ENCODE results near the gene ZBTB20. TPM values are rescaled to one million over a fixed set of nuclear protein-coding genes. Genes with fewer than 3 reads are reported as not detected.

ZBTB20 gene
- total RNA-seq, 6 experiments from 2014 or later: 36.7 to 59.4 (median 46.7) TPM

GRCh38 chr3:114872050-114872449 is 275.0 kb downstream of the ZBTB20 start:
- intact Hi-C loops (cut with DNase I): no loop called here
- H3K36me3 ChIP-seq: no peaks in the 10 kb centered on the region
- TF ChIP-seq POLR2A (IDR thresholded peaks at IDR 0.05): no peak
- TF ChIP-seq, protein P1, sequence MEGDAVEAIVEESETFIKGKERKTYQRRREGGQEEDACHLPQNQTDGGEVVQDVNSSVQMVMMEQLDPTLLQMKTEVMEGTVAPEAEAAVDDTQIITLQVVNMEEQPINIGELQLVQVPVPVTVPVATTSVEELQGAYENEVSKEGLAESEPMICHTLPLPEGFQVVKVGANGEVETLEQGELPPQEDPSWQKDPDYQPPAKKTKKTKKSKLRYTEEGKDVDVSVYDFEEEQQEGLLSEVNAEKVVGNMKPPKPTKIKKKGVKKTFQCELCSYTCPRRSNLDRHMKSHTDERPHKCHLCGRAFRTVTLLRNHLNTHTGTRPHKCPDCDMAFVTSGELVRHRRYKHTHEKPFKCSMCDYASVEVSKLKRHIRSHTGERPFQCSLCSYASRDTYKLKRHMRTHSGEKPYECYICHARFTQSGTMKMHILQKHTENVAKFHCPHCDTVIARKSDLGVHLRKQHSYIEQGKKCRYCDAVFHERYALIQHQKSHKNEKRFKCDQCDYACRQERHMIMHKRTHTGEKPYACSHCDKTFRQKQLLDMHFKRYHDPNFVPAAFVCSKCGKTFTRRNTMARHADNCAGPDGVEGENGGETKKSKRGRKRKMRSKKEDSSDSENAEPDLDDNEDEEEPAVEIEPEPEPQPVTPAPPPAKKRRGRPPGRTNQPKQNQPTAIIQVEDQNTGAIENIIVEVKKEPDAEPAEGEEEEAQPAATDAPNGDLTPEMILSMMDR (IDR thresholded peaks at IDR 0.05): no peak
- H3K4me3 ChIP-seq: peak overlapping the region in 2 of 3 donors; percentile 4 to 35
- 28% methylated on average over 1 of the region's 1 CpG for WGBS (ENCODE audit: insufficient coverage, low coverage, low lambda C conversion rate, missing lambda C conversion rate)
- peaks cover 0 to 39% (median 7%) of the 10 kb centered on the region in 4 donors for H3K4me1 ChIP-seq
- H3K27me3 ChIP-seq: no peaks in the 10 kb centered on the region
- peak; percentile 49 to 66 (median 52) for ATAC-seq
- no peak for DNase-seq
- H3K27ac ChIP-seq: peak overlapping the region; percentile 63 to 84 (median 84)
- no peaks in the 10 kb centered on the region for H3K9me3 ChIP-seq

DNA sequence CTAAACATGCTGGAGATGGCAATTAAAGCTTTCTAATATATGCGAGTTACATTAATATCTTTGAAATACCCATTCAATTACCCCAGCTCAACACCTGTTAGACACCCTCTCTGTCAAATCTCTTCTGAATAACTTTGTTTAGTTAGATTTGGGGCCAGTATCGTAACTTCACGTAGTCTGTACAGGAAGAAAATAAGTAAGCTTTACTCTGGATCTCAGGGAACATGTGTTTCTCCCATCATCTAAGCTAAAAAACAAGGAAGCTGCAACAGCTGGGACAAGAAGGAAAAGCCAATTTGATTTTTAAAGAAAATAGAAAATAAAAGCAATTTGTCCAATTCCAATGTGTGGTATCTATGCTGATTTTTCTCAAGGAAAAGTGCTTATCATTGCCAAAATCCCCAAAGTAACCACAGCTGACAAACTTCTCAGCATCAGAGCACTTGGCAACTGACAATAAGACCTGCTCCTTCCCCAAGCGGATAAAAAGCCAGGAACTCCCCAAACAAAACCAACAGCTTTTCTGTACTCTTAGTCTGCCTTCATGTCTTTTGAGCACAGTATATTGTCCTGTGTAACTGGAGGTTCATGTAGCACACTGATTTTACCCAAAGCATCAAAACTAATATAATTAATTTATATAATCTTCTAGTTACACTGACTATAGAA is 279.1 kb downstream of the ZBTB20 start:
- peaks cover 0 to 26% (median 5%) of the 10 kb centered on the region in 4 donors for H3K4me1 ChIP-seq
- DNase-seq (no peak), ATAC-seq (no peak)
- H3K27me3 ChIP-seq: no peaks in the 10 kb centered on the region
- WGBS (ENCODE audit: insufficient coverage, low coverage, low lambda C conversion rate, missing lambda C conversion rate): 96% methylated on average over 4 of the region's 4 CpGs
- H3K27ac ChIP-seq: no peak overlapping the region
- H3K4me3 ChIP-seq: no peak overlapping the region
- no peaks in the 10 kb centered on the region for H3K9me3 ChIP-seq
- TF ChIP-seq, protein P1 (IDR thresholded peaks at IDR 0.05): no peak
- no peak for TF ChIP-seq POLR2A (IDR thresholded peaks at IDR 0.05)
- intact Hi-C loops (cut with DNase I): no loop called here
- H3K36me3 ChIP-seq: no peaks in the 10 kb centered on the region

DNA sequence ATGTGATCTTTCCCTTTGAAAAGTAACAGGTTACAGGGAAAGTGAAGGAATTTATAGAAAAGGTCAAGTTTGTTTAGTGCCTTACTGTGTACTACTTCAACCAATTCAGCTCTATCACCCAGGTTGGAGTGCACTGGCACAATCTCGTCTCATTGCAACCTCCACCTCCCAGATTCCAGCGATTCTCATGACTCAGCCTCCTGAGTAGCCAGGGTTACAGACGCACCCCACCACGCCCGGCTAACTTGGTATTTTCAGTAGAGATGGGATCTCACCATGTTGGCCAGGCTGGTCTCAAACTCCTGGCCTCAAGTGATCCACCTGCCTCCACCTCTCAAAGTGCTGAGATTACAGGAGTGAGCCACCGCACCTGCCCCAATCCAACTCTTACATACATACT is 279.7 kb downstream of the ZBTB20 start:
- 87% methylated on average over 6 of the region's 6 CpGs for WGBS (ENCODE audit: insufficient coverage, low coverage, low lambda C conversion rate, missing lambda C conversion rate)
- Histone ChIP-seq H3K4me1 (peaks cover 0 to 22% (median 6%) of the 10 kb centered on the region in 4 donors), H3K36me3 (no peaks in the 10 kb centered on the region), H3K4me3 (no peak overlapping the region), H3K9me3 (no peaks in the 10 kb centered on the region), H3K27me3 (no peaks in the 10 kb centered on the region), H3K27ac (no peak overlapping the region)
- TF ChIP-seq POLR2A (IDR thresholded peaks at IDR 0.05): no peak
- ATAC-seq (no peak), DNase-seq (no peak)
- intact Hi-C loops (cut with DNase I): no loop called here

- Histone ChIP-seq H3K27me3 (no peaks in the 10 kb centered on the region), H3K36me3 (no peaks in the 10 kb centered on the region), H3K4me1 (peaks cover 0 to 14% (median 6%) of the 10 kb centered on the region in 4 donors), H3K9me3 (no peaks in the 10 kb centered on the region), H3K4me3 (no peak overlapping the region), H3K27ac (no peak overlapping the region)
- DNase-seq (no peak), ATAC-seq (no peak)
- no peak for TF ChIP-seq POLR2A (IDR thresholded peaks at IDR 0.05)
- TF ChIP-seq, protein P1 (IDR thresholded peaks at IDR 0.05): no peak
- intact Hi-C loops (cut with DNase I): no loop called here
Observed at GRCh38 chr3:114866430-114866829, 280.7 kb downstream of the ZBTB20 start.

DNA sequence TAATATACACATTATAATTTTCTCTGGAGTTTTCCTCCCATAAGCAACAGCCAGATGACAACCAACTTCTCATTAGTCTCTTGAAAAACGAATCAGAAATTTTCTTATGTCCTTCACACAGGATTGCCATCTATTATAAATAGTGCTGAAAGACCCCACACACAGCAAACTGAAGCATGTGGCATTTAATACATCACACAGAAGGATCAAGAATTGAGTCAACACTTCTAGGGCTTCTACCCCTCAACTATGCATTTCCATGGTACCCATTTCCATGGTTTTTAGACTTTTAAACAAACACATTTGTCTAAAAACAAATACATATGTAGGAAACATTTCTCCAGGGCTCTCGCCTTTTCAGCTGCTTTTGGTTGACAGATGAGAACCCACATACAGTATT is 282.1 kb downstream of the ZBTB20 start:
- TF ChIP-seq POLR2A (IDR thresholded peaks at IDR 0.05): no peak
- TF ChIP-seq, protein P1 (IDR thresholded peaks at IDR 0.05): no peak
- WGBS (ENCODE audit: insufficient coverage, low coverage, low lambda C conversion rate, missing lambda C conversion rate): 86% methylated on average over 2 of the region's 2 CpGs
- no peak overlapping the region for H3K27ac ChIP-seq
- no peak overlapping the region for H3K4me3 ChIP-seq
- H3K4me1 ChIP-seq: peaks cover 0 to 15% (median 7%) of the 10 kb centered on the region in 4 donors
- H3K36me3 ChIP-seq: no peaks in the 10 kb centered on the region
- no peaks in the 10 kb centered on the region for H3K9me3 ChIP-seq
- ATAC-seq: no peak
- no peaks in the 10 kb centered on the region for H3K27me3 ChIP-seq
- no peak for DNase-seq
- intact Hi-C loops (cut with DNase I): no loop called here

All from right lobe of liver (tissue), 6 donors.